Adipocyte (in vitro differentiated cells): ENCODE data around the gene ATXN1.

ENCODE experiments used
- DNase-seq: peaks from one replicate; pipeline ENCODE4 v3.0.0-alpha.2; 2015; ENCODE audit warnings: low read depth
- H3K27me3 ChIP-seq: replicated peaks from 2 replicates; pipeline ENCODE4 v1.7.0; 2013; ENCODE audit warnings: mild to moderate bottlenecking, low read length, moderate library complexity; ENCODE audit not compliant: control insufficient read depth, insufficient read depth
- H3K36me3 ChIP-seq: 2 replicates; pipeline ENCODE4 v1.7.0; 2013; ENCODE audit warnings: low read length, mild to moderate bottlenecking, moderate library complexity; ENCODE audit not compliant: control insufficient read depth, insufficient read depth, severe bottlenecking
- H3K4me1 ChIP-seq: 2 replicates; pipeline ENCODE4 v1.7.0; 2013; ENCODE audit warnings: mild to moderate bottlenecking, low read length, moderate library complexity; ENCODE audit not compliant: control insufficient read depth, insufficient read depth
- H3K4me3 ChIP-seq: 2 replicates; pipeline ENCODE4 v1.7.0; 2013; ENCODE audit warnings: mild to moderate bottlenecking, low read length, moderate library complexity
- H3K9ac ChIP-seq: 2 replicates; pipeline ENCODE4 v1.7.0; 2013; ENCODE audit warnings: mild to moderate bottlenecking, low read length, moderate library complexity
- H3K9me3 ChIP-seq: 2 replicates; pipeline ENCODE4 v1.7.0; 2013; ENCODE audit warnings: mild to moderate bottlenecking, low read length, moderate library complexity; ENCODE audit not compliant: control insufficient read depth

The ATXN1 gene

DNA sequence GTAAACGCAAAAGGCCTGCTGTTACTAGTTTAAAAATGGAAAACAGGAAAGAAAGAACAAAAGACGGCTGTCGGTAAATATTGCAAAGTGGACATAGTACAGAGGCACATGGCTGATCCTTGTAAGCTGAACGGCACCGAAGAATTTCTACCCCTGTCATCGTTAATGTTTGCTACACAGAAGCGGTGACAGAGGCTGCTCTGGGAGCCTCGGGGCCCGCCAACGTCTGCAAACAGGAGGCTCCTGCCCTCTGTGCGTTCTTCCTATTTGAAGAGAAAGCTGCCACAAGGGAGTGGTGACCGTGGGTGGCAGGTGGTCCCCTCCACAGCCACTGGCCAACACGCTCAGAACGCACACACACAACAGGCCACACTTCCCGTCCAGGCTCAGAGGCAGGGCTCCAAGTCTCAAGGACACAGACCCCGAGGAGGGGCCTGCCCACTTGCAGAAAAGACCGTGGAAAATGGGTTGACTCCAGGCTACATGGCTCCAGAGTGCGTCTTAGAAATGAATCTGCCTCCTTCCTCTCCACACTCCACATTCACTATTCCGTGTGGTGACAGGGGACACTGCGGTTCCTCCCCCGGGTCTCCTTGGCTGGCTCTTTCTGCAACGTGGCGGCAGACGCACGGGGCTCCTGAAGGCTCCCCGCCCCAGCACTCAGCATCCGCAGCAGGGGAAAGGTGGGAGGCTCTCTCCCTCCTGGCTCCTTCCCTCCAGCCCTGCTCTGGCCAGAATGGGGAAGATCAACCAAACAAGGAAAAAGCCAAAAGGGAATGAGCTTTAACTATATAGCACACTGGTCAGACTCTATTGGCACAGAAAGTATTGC is 458.3 kb downstream of the ATXN1 start:
- no peaks in the 10 kb centered on the region for H3K36me3 ChIP-seq
- no peaks in the 10 kb centered on the region for H3K4me1 ChIP-seq
- H3K4me3 ChIP-seq, result no peak overlapping the region
- no peaks in the 10 kb centered on the region for H3K27me3 ChIP-seq
- no peaks in the 10 kb centered on the region for H3K9me3 ChIP-seq
- no peak for DNase-seq
- no peak overlapping the region for H3K9ac ChIP-seq

DNA sequence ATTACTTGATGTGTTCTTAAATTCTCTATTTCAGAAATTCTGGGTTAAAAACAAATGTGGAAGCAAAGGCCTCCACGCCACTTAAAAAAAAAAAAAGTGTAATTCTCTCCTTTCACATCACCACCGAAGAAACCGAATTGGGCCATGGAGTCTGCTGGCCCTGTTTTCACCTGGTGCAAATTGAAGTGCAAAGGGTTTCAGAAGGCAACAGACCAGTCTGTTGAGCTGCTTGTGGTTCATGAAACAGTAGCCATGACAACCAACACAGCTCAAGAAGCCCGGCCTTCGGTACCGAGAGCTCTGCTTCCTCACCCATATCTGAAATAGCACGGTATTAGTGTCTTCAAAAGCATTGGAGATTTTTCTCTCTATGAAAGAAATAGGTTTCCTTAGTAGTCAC is 459.7 kb downstream of the ATXN1 start:
- no peak overlapping the region for H3K4me3 ChIP-seq
- H3K27me3 ChIP-seq, result no peaks in the 10 kb centered on the region
- H3K4me1 ChIP-seq, result no peaks in the 10 kb centered on the region
- no peaks in the 10 kb centered on the region for H3K36me3 ChIP-seq
- no peak for DNase-seq
- H3K9me3 ChIP-seq, result no peaks in the 10 kb centered on the region
- no peak overlapping the region for H3K9ac ChIP-seq

DNA sequence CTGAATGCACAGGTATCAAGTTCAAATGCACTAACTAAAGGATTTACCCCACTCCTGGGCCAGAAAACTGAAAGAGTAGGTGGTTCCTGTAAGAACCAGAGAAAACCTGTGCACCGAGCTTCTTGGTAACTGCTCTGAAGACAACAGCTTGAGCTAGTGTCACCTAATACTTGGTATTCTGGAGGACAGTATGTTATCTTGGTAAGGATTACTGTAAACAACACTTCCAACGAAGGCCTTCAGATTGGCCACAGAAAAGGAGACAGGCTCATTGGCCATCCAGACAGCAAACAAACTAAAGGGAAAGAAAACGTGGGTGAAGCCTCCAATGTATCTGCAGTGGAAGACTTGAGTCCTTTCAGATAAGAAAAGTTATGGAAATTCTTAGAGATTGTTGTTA is 461.4 kb downstream of the ATXN1 start:
- Histone ChIP-seq H3K9ac (no peak overlapping the region), H3K27me3 (no peaks in the 10 kb centered on the region), H3K36me3 (no peaks in the 10 kb centered on the region), H3K4me3 (no peak overlapping the region), H3K9me3 (no peaks in the 10 kb centered on the region), H3K4me1 (no peaks in the 10 kb centered on the region)
- no peak for DNase-seq

DNA sequence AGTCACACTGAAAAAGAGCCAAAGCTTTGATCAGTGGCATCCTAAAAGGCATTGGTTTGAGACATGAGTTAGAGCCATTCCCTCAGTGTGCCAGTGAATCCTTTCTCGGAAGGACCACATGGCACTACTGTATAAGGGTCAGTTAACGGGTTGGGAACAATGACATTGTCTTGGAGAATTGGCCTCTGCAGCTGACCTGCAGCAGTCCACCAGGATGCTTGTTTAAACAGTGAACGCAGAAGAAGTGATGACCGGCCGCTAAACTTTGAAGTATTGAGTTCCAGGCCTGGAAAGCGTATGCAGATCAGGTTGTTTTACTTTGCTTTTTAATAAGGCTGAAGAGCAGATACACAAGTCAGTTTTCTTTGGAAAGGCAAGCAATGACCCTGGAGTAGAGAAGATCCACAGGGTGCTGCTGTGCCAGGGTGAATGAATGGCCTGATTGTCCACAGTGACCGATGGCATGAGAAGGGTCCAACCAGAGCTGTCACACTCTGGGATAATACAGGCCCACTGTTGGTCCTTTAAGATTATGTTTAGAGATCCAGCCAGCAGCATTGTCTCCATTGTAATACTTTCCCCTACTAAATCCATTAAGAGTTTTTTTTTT is 465.1 kb downstream of the ATXN1 start:
- Histone ChIP-seq H3K9ac (no peak overlapping the region), H3K27me3 (no peaks in the 10 kb centered on the region), H3K4me3 (no peak overlapping the region), H3K36me3 (no peaks in the 10 kb centered on the region), H3K4me1 (no peaks in the 10 kb centered on the region), H3K9me3 (no peaks in the 10 kb centered on the region)
- no peak for DNase-seq

DNA sequence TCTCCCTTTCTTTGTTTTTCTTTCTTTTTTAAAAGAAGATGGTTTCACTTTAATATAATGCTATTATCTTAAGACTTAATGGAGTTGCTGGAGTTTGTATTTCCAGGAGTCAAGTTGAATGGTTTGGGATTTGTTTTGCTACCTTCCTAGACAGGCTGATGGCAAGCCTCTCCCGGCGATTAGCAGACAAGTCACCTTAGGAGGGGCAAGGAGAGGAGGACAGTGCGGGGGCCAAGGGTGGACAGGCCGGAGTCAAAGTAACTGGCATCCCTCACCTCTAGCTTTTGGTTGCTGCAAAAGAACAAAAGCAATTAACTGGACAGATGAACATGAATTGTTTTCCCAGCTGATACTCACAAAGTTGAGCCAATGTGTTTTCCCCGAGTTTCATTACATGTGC is 465.8 kb downstream of the ATXN1 start:
- no peak overlapping the region for H3K4me3 ChIP-seq
- no peak for DNase-seq
- no peaks in the 10 kb centered on the region for H3K4me1 ChIP-seq
- H3K9ac ChIP-seq, result no peak overlapping the region
- H3K27me3 ChIP-seq, result no peaks in the 10 kb centered on the region
- H3K9me3 ChIP-seq, result no peaks in the 10 kb centered on the region
- H3K36me3 ChIP-seq, result no peaks in the 10 kb centered on the region

DNA sequence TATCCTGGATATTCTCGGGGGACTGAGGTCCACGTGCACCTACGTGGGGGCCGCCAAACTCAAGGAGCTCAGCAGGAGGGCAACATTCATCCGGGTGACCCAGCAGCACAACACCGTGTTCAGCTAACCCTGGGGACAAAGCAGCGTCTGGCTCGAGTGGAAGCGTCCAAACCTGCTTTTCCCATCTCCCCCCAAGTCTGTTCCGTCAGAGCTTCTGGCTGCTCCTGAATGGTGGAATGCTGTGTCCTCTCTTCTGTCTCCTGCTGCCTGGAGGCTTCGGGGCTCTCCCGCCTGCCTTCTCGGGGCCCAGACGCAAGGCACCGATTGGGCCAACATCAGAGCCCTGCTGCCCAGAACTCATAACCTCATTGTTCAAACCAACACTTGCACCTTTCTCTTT is 466.2 kb downstream of the ATXN1 start:
- Histone ChIP-seq H3K27me3 (no peaks in the 10 kb centered on the region), H3K4me3 (no peak overlapping the region), H3K4me1 (no peaks in the 10 kb centered on the region), H3K36me3 (no peaks in the 10 kb centered on the region), H3K9me3 (no peaks in the 10 kb centered on the region), H3K9ac (no peak overlapping the region)
- DNase-seq, result no peak

DNA sequence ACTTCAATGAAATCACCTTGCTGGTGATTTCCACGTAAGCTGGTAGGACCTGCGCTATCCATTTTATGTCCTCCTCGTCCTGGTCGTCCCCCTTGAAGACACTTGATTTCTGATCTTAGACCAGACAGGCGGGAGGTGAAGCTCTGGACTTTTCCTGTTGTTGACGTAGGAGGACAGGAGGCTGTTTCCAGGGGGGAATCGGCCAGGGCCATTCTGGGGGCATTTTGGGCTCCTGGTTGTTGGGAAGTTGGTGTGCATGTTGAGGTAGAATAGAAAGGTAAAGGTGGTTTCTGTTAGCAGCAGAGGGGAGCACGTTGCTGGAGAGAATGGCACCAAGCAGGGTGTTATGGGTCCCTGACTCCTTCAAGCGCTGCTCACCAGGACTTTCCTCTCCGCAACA is 466.9 kb downstream of the ATXN1 start:
- no peak overlapping the region for H3K9ac ChIP-seq
- no peaks in the 10 kb centered on the region for H3K4me1 ChIP-seq
- no peaks in the 10 kb centered on the region for H3K9me3 ChIP-seq
- H3K36me3 ChIP-seq, result no peaks in the 10 kb centered on the region
- H3K4me3 ChIP-seq, result no peak overlapping the region
- no peak for DNase-seq
- no peaks in the 10 kb centered on the region for H3K27me3 ChIP-seq

DNA sequence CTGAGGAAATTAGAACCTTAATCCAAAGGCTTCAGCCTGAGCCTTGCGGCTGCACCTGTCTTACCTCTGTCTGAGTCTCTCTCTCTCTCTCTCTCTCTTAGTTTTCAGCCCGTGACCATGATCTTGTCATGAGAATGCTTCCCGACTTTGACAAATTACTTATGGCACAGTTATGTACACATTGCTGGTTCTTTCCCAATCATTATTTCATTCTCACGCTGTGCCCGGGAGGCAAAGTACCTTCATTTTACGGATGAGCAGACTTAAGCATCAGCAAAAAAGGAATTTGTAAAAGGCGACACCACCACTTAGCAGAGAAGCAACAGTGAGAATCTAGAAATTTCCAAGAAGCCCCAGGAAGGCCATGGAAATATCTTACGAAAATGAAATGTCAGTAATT is 468.3 kb downstream of the ATXN1 start:
- Histone ChIP-seq H3K4me1 (no peaks in the 10 kb centered on the region), H3K9me3 (no peaks in the 10 kb centered on the region), H3K36me3 (no peaks in the 10 kb centered on the region), H3K4me3 (no peak overlapping the region), H3K9ac (no peak overlapping the region), H3K27me3 (no peaks in the 10 kb centered on the region)
- DNase-seq, result peak; percentile 62

DNA sequence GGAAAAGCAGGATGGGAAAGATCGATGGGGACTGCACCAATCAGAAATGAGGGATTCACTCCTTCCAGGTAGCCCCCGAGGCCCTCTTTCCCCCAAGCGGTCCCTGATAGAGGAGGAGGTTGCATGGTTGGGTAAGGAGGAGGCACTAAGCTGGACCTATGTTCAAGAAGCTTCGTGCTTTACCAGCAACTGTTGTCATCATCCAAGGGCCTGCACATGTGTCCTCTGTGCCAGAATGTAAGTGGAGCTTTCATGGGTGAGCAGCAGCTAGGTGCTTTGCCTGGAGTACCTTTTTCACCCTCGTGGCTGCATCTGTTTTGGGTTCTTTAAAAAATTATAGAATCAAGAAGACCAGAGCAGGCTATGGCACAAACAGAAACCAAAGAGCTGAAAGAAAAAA is 468.8 kb downstream of the ATXN1 start:
- DNase-seq, result no peak
- H3K4me3 ChIP-seq, result no peak overlapping the region
- H3K9me3 ChIP-seq, result no peaks in the 10 kb centered on the region
- H3K36me3 ChIP-seq, result no peaks in the 10 kb centered on the region
- H3K9ac ChIP-seq, result no peak overlapping the region
- H3K27me3 ChIP-seq, result no peaks in the 10 kb centered on the region
- no peaks in the 10 kb centered on the region for H3K4me1 ChIP-seq

DNA sequence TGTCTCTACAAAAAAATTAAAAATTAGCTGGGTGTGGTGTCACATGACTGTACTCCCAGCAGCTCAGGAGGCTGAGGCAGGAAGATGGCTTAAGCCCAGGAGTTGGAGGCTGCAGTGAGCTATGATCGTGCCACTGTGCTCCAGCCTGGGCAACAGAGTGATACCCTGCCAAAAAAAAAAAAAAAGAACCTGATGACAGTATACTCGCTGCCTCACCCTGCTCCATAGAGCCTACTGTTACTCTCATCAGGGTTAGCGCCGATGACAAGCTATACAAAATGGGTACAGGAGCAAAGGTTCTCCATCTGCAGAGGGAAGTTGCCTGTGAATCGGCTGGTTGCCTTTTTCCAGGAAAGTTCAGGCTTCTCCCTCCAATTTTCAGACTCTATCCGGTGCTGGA is 469.5 kb downstream of the ATXN1 start:
- Histone ChIP-seq H3K36me3 (no peaks in the 10 kb centered on the region), H3K4me3 (no peak overlapping the region), H3K9ac (no peak overlapping the region), H3K9me3 (no peaks in the 10 kb centered on the region), H3K27me3 (no peaks in the 10 kb centered on the region), H3K4me1 (no peaks in the 10 kb centered on the region)
- DNase-seq, result no peak

DNA sequence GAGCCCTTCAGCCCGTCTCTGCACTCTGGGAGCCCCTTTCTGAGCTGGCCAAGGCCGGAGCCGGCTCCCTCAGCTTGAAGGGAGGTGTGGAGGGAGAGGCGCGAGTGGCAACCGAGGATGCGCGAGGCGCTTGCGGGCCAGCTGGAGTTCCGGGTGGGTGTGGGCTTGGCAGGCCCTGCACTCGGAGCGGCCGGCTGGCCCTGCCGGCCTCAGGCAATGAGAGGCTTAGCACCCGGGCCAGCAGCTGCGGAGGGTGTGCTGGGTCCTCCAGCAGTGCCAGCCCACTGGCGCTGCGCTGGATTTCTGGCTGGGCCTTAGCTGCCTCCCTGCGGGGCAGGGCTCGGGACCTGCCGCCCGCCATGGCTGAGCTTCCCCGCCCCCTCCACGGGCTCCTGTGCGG is 473.1 kb downstream of the ATXN1 start:
- Histone ChIP-seq H3K27me3 (peaks cover 4% of the 10 kb centered on the region), H3K4me3 (no peak overlapping the region), H3K36me3 (no peaks in the 10 kb centered on the region), H3K4me1 (no peaks in the 10 kb centered on the region), H3K9me3 (no peaks in the 10 kb centered on the region), H3K9ac (no peak overlapping the region)
- no peak for DNase-seq

DNA sequence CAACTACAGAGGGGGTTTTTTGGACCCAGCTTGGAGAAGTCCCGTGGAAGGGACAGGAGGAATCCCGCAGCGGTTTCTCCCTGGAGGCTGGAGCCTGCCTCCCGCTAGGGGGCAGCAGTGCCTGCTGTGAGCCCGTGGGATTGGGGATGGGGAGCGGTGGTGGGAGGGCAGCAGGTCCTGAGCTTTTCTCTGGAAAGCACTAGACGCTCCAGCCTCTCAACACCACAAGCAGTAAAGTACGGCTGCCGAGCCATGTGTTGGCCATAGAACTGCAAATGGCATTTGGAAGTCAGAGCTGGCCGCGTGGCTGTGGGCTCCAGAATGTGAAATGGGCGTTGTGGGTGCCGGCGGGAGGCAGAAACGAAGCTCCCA is 475.1 kb downstream of the ATXN1 start:
- DNase-seq, result peak; percentile 54
- Histone ChIP-seq H3K36me3 (no peaks in the 10 kb centered on the region), H3K9ac (no peak overlapping the region), H3K4me3 (no peak overlapping the region), H3K27me3 (peaks cover 4% of the 10 kb centered on the region), H3K9me3 (no peaks in the 10 kb centered on the region), H3K4me1 (no peaks in the 10 kb centered on the region)
